HS-5 (cell line): ENCODE results near the gene CRTAC1.

Experiments
- DNase-seq: peaks from one replicate; pipeline ENCODE4 v3.0.0-alpha.2; 2012; ENCODE audit warnings: low read depth

CRTAC1 gene

GRCh38 chr10:97923476-97923875, 106.9 kb downstream of the CRTAC1 start:
- no peak for DNase-seq

- DNase-seq: no peak
Measured at GRCh38 chr10:97923057-97923456, 107.4 kb downstream of the CRTAC1 start.

DNA sequence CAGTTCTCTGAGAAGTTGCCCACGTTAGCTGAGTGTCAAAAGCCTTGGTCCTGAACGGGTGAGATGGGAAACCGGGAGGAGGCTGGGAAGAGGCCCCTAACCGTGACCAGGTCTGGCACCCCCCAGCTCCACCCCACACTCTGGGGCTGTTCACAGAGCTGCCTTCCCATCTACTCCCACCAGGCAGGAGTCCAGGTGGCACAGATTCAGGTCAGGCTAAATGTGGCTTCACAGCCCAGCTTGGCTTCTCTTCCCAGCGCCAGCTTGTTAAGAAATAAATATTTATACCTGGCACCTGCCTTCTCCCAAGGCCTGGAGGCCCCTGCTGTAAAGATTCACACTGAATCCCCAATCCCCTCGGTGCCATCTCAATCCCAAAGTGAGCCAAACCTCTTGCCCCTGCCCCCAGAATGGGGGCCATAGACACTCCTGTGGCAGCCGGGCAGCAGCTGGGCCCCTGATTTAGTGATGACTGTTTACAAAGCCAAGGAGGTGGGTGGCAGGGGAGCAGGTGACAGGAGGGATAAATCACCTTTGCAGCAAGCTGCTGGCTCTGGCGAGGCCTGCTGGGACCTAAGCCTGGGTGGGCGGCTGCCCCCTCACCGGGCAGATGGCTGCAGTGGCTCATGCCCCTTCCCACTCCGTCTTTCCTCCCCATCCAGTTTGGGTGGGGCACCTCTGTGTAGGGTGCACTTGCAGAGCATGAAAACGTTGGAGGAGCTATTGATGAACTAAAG, 108.2 kb downstream of the CRTAC1 start:
- no peak for DNase-seq

DNA sequence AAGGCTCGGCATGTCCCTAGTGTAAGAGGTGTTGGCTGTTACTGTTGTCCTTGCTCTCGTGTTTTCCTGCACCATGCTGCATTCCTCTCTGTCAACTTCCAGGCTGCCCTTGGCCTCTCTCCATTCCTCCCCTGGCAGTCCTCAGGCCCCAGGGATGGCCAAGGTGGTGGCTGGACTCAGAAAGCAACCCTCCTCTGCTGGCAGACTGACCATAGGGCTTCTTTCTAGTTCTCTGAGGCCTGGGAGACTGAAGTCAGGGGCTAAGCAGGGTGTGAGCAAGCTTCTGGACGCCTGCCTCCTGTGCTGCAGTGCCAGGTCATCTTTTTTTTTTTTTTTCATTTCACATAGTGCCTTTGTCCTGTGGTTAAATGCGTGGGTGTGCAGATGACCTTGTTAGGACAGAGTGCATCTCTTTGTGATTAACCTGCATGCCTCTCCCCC, 108.8 kb downstream of the CRTAC1 start:
- no peak for DNase-seq

- no peak for DNase-seq
Measured at GRCh38 chr10:97920865-97921264, 109.6 kb downstream of the CRTAC1 start.

- DNase-seq: no peak
Measured at GRCh38 chr10:97919012-97919411, 111.4 kb downstream of the CRTAC1 start.

- DNase-seq: no peak
Measured at GRCh38 chr10:97916586-97916985, 113.8 kb downstream of the CRTAC1 start.

DNA sequence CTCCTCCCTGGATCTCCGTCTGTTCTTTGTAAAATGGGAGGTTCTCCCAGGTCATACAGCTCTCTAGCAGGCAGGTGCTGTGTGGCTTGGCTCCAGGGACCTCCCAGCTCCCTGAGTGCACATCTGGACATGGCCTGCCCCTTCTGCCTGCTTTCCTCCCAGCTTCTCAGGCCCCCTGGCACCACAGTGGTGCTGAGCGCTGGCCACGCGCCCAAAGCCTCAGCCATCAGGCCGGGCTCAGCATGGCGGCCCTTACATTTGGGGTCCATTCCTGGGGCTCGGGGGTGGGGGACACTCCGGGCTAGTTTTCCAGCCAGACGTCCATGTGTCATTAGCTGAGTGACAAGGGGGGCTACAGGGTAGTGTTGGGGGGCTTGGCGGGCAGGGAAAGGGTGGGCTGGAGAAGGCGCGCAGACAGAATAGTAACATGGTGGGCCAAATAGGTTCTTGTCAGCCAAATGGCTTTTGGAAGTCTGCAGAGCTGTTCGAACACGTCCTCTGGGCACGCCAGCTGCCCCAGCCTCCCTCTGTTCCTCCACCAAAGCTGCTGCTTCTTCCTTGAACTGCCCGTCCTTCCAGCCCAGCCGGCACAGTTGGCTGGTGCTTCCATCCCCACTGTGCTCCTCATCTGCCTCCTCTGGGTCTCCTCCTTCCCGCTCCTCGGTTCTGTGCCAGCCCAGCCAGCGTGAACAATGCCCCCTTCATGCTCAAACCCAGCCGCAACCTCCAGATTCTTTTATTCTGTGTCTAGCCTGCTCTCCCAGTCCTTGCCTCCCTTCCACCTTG, 114.9 kb downstream of the CRTAC1 start:
- DNase-seq: no peak

- DNase-seq: peak; percentile 16
Measured at GRCh38 chr10:97914837-97915211, 115.6 kb downstream of the CRTAC1 start.

GRCh38 chr10:97914171-97914836, 116.1 kb downstream of the CRTAC1 start:
- no peak for DNase-seq

GRCh38 chr10:97913614-97914013, 116.8 kb downstream of the CRTAC1 start:
- DNase-seq: no peak

- no peak for DNase-seq
Measured at GRCh38 chr10:97913193-97913592, 117.2 kb downstream of the CRTAC1 start.

- DNase-seq: no peak
Measured at GRCh38 chr10:97911217-97911616, 119.2 kb downstream of the CRTAC1 start.

DNA sequence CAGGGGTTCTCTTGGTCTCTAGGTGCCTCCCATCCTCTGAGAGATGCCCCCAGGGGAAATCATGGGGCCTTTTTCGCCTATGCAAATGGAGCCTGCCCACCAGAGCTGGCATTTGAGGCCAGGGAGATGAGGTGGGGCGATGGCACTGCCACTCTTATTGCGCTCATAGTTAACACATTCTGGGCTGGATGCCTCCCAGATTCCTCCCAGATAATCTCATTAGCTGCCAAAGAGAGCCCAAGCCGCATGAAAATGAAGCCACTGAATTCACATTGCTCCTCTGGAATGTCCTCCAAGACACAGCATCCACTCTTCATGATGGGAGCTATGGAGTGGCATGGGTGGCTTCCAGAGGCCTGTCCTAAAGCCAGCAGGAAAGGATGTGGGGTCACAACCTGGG, 119.8 kb downstream of the CRTAC1 start:
- no peak for DNase-seq

DNA sequence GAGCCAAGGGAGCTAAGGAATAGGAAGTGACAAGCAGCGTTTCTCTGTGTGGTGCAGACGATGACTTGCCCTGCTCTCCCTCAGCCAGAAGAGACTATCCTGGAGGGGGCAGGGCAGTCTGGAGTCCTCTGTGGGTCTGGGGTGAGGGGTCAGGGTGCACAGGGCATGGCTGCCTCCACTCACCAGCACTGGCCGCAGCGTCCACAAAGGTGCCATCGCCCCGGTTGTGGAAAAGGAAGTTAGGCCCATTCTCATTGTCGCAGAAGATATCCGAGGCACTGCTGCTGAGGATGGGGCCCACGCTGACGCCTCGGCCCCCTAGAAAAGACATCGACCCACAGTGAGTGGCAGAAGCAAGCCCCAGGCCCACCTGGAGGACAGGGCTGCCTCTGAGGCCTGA, 122.6 kb downstream of the CRTAC1 start:
- no peak for DNase-seq

DNA sequence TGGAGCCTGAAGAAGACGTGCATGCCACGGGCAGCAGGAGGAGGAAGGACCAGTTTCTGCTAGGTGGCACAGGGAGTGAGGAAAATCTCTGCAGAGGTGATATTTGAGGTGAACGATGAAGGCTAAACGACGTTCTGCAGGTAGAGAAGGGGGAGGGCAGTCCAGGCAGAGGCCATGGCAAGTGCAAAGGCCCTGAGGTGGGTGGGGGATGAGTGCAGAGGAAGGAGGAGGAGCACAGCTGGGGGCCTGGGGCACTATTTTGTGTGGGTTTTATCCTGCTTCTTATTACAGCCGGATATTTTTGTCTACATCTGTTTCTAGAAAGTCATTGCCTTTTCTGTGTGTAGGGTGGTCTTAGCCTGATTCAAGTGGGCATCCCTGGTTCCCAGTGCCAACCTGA, 123.2 kb downstream of the CRTAC1 start:
- no peak for DNase-seq

DNA sequence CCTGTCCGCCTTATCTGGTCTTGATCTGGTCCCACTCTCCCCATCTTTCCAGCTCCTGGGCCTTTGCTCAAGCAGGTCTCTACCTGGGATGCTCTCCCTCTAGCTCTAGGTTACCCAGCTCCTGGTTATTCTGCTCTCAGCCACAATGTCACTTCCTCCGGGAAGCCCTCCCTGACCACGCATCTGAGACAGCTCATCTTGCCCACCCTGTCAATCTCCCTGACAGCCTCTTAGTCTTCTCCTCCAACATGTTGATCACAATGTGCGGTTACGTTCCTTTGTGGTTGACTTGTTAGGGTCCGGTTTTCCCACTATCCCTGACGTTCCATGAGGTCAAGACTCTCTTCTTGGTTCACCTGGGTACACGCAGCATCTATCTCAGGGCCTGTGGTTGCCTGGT, 125.1 kb downstream of the CRTAC1 start:
- no peak for DNase-seq

DNA sequence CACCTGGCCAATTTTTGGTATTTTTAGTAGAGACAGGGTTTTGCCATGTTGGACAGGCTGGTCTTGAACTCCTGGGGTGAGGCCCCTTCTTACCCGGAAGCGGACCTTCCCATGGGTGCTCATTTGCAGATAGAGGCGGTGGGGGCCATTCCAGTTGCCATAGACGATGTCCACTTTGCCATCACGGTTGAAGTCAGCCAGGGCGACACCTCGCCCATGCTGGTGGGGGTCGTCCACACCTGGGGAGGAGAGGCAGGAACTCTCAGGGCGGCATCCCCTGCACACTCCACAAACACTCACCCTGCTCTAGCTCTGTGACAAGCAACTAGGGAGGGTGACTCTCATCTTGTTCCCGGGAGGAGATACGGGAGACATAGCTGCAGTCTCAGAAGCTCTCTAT, 125.8 kb downstream of the CRTAC1 start:
- no peak for DNase-seq

DNA sequence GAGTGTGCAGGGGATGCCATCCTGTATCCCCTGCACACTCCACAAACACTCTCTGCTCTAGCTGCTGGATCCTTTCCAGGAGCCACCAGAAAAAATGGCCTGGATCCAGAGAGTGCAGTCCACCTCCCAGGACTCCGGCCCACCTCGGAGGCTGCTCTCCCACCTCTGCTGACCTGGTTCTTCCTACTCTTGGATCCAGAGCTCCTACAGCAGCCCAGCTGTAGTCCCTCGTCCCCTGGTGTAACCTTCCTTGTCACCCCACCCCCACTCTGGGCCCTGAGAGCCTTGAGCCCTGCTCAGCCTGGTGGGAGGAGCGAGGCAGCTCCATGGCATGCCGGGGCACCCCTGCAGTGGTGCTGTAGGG, 126.4 kb downstream of the CRTAC1 start:
- no peak for DNase-seq

- no peak for DNase-seq
Measured at GRCh38 chr10:97903128-97904017, 127.0 kb downstream of the CRTAC1 start.

GRCh38 chr10:97901381-97901780, 129.0 kb downstream of the CRTAC1 start:
- DNase-seq: no peak

DNA sequence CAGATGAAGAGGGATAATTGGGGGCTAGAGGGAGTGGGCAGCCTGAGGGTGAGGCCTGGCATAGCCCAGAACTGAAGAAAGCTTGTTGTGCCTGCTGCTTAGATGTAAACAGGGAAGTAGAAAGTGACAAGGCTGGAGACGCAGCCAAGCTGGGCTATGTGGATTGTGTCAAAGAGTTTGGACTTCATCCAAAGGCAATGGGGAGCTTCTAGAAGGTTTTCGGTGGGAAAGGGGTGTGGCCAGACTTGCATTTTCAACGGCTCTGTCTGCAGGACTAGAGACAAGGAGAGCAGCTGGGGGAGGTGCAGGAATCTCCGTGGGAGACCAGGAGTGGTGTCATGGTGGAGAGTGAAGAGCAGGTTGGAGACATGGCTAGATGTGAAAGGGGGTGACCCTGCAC, 132.0 kb downstream of the CRTAC1 start:
- DNase-seq: no peak
